Kidney tubule cell (primary cell): ENCODE measurements around the gene SYT8.

ENCODE experiments used
- DNase-seq: peaks from one replicate; pipeline ENCODE4 v3.0.0-alpha.2; 2018; ENCODE audit warnings: low spot score

SYT8 gene

DNA sequence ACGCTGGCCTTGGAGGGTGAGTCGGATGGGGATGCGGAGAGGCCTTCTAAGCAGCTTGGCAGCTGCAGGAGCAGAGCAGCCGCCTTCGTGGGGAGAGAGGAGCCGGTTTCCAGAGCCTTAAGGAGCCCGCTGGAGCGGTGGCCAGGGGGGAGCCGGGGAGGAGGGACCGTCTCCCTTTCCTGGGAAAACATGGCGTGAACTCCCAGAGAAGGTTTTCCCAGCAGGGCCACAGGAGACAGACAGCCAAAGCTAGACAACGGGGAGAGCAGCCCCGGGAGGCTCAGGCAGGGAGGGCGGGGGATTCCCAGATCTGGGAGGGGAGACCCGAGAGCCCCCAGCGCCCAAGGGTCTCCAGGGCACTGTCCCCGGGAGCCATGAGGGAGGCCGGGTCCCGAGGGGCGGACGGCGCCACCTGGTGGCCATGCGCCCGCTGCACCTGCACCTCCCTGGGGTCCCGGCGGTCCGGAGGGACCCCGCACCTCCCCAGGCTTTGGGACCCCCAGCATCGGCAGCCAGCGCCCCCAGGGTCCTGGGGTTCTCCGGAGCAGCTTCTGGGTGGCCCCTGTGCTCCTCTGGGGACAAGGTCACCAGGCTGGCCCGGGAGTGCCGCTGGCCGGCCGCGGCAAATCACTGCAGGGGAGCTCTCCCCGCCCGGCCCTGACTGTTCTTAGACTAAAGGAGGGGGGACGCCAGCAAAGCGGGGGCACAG lies 2.4 kb upstream of the SYT8 start:
- DNase-seq, result peak; percentile 25

DNA sequence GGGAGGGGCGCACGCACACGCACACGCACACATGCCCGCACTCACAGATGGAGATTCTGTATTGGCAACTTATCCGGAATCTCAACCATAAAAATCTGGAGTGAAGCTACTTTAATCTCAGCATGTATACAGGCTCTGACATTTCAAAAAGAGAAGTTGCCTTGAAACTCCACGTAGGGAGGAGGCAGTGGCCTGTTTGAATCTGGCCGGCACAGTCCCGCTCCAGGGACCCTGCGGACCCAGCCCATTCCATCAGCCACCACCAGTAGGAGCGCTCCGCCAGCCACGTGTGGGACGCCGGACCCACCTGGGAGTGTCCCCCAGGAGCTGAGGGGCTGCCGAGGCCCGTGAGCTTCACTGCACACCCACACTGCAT lies 1.9 kb upstream of the SYT8 start:
- no peak for DNase-seq

DNA sequence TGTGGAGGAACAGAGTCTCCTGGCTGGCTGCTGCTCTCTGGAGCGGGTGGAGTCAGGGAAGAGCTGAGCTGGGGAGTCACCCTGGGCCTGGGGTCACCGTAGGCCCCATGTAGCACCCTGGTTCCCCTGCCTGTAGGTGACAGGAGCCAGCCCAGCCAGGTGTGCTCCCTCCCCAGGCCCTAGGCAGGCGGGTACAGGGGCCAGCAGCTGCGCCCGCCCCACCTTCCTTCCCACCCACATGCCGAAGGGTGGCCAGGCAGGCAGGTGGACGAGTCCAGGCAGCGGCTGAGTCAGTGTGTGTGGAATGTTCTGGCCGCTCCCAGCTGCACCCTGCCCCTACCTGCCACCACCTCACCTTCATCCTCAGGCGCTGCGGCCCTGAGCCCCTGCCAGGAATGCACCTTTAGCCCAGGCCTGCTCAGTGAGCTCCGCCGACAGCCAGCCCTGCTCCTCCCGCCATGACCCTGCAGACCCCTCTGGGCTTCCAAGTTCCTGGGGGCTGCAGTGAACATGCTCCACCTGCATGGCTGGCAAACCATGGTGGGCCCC lies 654 bp upstream of the SYT8 start:
- DNase-seq, result peak; percentile 85

DNA sequence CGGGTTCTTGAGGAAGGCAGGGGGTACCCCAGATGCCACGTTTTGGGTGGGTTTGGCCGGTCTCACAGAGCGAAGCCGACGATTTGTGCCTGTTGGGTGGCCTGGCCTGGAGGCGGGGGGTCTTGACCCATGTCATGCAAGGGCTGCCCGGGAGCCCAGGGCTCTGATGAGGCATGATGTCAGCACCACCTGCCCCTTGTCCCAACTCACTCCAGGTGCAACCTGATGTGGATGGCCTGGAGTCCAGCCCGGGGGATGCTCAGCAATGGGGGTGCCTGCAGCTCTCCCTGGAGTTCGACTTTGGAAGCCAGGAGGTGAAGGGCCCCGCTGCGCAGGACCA lies 851 bp downstream of the SYT8 start:
- DNase-seq, result no peak

DNA sequence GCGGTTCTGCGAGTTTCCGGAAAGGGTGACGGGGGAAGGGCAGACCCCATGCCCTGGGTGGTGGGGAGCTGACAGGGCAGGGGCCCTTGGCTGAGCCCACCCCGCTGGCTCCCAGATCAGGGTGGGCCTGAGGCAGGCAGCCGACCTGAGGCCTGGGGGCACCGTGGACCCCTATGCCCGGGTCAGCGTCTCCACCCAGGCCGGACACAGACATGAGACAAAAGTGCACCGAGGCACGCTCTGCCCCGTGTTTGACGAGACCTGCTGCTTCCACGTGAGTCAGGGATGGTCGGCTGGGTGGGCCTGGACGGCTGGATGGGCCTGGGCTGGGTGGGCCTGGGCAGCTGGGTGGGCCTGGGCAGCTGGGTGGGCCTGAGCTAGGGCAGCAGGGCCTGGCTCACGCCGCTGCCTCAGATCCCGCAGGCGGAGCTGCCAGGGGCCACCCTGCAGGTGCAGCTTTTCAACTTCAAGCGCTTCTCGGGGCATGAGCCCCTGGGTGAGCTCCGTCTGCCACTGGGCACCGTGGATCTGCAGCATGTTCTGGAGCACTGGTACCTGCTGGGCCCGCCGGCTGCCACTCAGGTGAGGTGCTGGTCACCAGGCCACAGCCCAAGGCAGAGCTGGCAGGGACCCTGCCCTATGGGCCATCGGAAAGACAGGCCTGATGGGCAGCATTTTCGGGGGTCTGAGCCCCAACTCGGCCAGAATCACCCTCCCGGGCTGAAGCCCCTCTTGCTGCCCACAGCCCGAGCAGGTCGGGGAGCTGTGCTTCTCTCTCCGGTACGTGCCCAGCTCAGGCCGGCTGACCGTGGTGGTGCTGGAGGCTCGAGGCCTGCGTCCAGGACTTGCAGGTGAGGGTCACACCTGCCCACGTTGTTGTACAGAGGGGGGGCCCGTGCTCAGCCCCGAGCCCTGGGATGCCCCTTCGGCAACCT lies 1.5 kb downstream of the SYT8 start:
- DNase-seq, result no peak

DNA sequence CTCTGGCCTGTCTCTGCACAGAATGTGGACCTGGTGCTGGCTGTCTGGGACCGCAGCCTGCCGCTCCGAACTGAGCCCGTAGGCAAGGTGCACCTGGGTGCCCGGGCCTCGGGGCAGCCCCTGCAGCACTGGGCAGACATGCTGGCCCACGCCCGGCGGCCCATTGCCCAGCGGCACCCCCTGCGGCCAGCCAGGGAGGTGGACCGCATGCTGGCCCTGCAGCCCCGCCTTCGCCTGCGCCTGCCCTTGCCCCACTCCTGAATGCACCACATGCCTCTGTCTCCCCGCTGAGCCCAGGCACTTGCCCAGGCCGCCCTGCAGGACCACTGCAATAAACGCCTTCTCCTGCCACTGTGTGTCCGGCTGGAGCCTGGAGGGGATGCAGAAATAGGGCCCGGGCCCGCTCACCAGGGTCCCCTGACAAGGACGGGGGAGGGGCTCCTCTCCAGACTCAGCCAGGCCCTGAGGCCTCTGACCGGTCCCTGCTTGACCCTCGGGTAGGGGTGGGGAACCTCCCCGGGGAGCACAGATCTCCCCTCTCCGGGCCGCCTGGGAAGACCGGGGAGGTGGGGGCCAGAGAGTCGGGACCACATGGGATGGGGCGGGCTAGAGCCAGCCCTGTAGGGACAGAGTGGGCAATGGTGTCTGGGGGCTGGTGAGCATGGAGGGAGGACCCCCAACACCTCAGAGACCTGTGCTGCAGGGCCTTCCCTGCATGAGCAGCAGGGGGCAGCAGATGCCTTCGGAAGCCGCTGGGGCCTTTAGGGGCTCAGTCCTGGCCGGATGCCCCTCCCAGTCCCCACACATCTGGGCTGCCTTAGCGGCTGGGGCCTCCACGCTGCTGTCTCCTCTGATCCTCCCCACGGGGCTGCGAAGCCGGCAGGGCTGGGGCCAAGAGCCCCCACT lies 2.6 kb downstream of the SYT8 start:
- peak; percentile 37 for DNase-seq

DNA sequence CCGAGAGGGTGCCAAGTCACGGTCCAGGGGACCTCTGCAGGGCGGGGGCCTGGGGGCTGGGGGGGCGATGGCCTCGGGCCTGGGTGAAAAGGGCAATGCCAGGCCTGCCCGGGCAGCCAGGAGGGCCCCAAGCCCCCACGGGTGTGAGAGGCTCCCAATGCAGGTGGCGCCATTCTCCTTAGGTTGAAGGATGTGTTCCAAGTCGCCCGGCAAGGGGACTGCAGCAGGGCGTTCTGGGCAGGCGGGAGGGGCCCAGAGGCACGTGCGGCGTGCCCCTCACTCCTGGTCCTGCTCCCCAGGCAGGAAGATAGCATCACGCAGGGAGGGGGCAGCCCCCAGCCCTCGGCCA lies 3.3 kb downstream of the SYT8 start:
- no peak for DNase-seq

DNA sequence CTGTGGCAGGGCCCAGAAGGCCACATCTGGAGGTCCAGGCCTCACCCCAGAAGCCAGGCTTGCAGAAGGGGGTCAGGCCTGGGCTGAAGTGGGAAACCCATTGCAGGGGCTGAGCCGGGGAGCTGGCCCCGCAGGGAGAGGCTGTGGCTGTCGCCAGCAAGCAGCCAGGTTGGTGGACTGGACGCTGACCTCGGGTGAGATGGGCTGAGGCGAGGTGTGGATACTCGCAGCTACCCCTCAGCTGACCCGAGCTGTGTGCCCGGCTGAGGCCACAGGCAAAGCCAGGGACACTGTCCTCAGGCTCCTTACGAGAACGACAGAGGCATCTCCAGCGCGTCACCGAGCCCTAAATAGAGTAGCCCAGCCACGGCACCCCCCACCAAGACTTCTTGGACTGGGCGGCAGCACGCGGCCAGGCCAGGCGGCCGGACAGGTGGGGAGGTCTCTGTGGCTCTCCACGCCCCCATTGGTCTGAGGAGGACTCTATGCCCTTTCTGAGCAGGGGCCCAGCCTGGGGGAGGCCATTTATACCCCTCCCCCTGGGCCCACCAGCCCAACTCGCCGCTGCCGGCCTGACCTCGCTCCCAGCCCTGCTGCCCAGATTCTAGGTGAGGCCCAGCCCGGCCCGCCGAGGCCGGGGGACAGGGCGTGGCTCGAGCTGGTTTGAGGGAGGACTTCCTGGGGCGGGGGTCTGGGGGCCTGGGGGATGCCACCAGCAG lies 3.8 kb downstream of the SYT8 start, which contains the start of gene TNNI2:
Gene TNNI2 (plus strand): TSS at position 556 of the 719 bp plus-strand sequence. CDS start 716 bp downstream, outside the sequence.
- no peak for DNase-seq

DNA sequence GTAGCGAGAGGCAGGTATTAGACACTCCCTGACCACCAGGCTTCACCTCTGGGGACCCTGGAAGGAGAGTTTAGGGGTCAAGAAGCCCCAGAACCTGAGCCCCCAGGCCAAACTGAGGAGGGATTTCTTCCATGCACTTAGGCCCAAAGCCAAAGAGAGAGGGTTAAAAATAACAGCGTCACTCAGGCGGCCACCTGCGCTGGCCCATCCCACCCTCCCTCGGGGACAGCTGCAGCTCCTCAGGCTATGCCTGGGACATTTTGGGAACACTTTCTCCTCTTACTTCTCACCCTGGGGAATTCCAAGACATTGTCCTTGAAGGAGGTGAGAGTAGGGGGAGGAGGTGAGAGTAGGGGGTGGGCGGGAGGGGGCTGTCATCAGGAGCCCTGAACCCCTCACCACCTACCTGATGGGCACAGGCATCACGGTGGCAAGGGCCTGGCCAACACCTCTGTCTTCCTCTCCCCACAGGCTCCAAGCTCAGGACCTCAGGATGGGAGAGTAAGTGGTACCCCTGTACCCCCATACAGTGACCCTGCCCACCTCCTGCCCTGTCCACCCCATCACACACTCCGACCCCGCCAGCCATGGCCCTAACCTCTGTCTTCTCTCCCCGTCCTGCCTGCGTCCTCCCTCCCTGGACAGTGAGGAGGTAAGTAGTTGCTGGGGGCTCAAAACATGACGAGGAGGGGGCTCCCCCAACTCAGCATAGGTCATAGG lies 4.6 kb downstream of the SYT8 start:
- DNase-seq, result no peak

DNA sequence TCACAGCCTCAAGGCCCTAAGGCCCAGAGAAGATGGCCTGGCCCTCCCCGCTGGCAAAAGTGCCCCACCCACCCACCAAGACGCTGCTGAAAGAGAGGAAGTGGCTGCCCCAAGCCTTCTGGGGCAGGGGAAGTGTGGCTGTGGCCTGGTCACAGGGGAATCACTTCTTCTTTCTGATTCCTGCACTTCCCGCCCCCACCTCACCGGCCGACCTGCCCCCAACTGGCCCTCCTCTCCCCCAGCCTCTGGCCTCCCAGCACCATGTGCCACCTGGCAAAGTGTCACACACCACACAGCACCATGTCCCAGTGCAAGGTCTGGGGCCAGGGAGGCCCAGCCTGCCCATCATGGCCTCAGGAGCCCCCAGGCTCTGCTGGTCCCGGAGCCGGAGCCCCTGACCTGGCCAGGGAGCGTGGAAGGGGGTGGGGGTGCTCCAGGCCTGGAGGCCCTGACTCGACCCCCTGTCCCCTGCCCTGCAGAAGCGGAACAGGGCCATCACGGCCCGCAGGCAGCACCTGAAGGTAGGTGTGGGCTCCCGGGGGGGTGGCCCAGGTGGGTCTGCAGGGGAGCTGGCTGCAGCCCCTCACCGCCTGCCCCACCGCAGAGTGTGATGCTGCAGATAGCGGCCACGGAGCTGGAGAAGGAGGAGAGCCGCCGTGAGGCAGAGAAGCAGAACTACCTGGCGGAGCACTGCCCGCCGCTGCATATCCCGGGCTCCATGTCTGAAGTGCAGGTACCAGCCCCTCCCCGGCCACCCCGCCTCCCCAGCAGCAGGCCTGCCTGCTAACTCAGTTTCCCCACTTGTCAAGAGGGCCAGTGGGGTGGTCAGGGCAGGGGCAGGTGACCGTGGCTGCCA lies 5.4 kb downstream of the SYT8 start:
- no peak for DNase-seq

DNA sequence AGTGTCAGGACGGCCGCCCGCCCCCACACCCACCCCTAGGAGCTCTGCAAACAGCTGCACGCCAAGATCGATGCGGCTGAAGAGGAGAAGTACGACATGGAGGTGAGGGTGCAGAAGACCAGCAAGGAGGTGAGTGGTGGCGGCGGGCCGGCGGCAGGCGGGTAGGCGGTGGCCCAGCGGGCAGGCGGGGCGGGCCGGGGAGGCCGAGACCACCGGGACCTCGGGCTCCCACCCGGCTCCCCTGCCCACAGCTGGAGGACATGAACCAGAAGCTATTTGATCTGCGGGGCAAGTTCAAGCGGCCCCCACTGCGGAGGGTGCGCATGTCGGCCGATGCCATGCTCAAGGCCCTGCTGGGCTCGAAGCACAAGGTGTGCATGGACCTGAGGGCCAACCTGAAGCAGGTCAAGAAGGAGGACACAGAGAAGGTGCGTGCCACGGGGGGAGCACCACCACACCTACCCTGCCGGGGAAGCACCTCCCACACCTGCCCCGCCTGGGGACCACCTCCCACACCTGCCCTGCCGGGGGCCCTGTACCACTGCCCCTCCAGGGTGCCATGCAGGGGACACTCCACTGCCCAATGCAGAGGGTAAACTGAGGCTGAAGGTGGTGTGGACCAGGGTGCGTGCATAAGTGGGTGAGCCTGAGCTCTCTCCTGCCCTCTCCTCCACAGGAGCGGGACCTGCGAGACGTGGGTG lies 6.1 kb downstream of the SYT8 start:
- DNase-seq, result no peak

DNA sequence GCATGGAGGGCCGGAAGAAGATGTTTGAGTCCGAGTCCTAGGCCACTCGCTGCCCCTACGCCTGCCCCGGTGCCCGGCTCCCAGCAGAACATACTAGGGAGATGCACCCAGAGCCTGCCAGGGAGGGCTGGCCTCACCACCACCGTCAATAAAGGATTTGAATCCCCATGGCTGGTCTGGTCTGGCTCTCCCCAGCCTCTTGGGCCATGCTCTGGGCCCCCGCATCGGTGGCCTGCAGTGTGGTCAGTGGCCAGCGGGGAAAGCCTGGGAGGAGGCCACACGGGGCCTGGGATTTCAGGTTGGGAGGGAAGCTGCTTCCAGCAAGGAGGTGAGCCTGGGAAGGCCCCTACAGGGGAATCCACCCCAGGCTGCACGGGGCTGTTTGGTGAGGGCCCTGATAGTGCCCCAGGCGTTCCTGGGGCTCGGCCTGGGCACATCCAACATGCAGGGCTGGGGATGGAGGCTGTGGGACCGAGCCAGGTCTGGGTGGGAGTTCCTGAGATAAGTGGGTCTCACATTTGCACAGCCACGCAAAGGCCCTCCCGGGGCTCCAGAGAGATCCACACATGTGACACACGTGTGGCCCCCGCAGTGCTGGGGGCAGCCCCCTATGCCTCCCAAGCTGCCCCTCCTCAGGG lies 6.8 kb downstream of the SYT8 start:
- no peak for DNase-seq

DNA sequence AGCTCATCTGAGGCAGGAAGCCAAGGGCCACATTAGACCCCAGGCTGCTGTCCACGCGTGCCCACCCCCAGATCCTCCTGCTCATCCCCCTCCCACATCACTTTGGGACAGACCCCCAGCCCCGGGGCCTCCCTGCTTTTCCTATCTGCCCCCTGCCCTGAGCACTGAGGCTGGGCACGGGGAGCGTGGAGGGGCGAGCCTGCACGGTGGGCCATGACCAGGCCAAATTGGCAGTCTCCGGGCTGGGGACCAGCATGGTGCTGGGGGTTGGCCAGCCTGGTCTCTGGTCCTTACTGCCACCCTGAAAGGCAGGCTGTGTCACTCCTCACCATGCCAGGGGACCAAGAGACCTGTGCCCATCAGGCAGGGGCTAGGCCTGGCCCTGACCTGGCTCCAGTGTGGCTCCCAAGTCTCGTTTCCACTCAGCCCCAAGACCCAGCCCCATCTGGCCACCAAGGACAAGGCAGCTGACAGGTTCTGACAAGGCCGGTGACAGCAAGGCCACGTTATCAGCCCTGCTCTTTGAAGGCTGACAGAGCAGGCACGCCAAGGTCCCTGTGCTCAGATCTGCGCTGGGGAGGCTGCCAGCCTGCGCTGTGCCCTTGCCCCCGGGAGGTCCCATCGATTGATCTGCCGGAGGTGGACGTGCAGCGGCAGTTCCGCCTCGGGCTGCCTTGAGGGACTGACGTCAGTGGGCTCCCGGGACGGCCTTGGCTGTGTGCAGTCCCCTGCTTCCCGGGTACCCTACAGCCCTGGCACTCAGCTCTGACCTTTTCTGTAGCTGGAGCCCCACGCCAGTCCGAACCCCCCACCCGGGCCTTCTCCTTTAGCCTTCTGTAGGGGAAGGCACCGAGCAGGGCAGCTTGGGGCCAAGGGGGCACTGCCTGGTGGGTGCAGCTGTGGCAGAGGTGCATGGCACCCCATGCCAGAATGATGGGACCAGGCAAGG lies 7.6 kb downstream of the SYT8 start:
- no peak for DNase-seq

DNA sequence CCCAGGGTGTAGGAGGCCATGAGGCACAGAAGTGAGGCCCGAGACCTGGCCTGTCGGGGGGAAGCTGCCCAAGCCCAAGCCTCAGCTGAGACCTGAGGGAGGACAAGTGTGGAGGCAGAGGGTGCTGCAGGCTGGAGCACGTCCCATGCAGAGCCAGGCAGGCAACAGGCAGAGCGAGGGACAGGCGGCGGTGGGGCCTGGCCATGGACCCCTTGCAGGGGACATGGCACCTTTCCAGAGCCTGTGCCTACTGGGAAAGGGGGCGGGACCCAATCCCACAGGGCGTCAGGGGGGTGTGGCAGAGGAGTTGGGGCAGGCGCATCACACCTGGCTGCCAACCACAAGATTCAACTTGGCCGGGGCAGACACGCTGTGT lies 8.3 kb downstream of the SYT8 start:
- DNase-seq, result no peak

DNA sequence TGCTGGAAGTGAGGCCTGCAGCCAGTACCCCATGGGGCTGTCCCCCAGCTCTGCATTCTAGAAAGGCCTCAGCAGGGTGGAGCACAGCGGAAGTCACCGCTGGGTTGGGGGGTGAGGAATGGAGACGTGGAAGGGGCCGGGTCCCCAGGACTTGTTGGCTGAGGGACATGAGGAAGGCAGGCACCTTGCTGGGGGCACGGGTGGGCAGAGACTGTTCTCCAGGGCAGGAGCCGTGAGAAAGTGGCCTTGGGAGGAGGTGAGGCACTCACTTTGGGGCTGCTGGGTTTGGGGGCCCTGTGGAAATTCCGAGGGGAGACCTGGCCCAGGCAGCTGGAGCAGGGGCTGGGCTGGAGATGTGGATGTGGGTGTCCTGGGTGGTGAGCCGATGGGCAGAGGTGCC lies 9.0 kb downstream of the SYT8 start:
- no peak for DNase-seq

DNA sequence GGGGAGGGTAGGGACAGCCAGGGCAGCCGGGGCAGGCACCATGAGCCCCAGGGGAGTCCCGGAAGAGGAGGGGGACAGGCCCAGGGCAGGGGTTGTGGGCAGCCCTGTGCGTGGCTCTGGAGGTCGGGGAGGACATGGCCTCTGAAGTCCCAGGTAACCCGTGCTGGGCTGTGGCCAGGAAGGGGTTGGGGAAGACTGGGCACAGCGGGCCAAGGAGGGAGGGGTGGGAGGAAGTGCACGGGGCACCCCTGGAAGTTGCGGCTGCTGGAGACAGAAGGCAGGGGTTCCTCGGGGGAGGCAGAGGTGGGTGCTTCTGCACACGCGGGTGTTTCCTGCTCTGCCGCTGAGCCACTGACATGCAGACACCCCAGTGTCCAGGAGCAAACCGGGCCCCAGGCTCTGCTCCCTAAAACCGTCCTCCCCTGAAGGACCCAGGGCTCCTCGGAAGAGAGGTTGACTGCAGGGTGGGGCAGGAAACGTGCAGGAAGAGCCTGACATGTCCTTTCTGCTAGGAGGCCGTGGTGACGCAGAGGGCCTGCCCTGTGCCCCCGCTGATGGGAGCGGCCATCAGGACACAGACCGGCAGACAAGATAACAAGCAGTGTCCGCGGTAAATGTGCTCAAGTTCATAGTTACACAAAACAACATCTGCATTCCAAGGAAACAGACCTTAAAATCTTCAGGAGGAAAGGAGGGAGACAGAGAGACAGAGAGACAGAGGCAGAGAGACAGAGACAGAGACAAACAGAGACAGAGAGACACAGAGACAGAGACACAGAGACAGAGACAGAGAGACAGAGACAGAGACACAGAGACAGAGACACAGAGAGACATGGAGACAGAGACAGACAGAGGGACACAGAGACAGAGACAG lies 9.7 kb downstream of the SYT8 start:
- DNase-seq, result no peak

DNA sequence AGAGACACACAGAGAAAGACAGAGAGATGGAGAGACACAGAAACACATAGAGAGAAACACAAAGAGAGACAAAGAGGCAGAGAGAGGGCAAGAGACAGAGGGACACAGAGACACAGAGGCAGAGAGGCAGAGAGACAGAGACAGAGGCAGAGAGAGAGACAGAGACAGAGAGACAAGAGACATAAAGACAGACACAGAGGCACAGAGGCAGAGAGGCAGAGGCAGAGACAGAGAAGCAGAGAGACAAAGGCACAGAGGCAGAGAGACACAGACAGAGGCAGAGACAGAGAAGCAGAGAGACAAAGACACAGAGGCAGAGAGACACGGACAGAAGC lies 10.3 kb downstream of the SYT8 start:
- no peak for DNase-seq
